HG02678 (cell line): ENCODE results near the gene KLHL33.
A peak's percentile ranks its signal among the peaks of the same experiment; 100 is the strongest.

Experiments
- ATAC-seq: cut with Tn5 transposase; IDR thresholded peaks from one replicate; pipeline ENCODE4 v1.9.1; 2021; ENCODE audit warnings: mild to moderate bottlenecking, moderate library complexity; ENCODE audit not compliant: unreplicated experiment

The KLHL33 gene

GRCh38 chr14:20435582-20436362 lies at the start of gene KLHL33:
KLHL33 (minus strand) TSS chr14:20436166; CDS start chr14:20435811, 355 bp downstream.
- ATAC-seq = no peak

GRCh38 chr14:20482382-20482781 lies 46.4 kb upstream of the KLHL33 start:
- no peak for ATAC-seq

- ATAC-seq = no peak
Measured at GRCh38 chr14:20478894-20479293, 42.9 kb upstream of the KLHL33 start.

GRCh38 chr14:20477211-20477876 lies 41.4 kb upstream of the KLHL33 start:
- no peak for ATAC-seq

- no peak for ATAC-seq
Measured at GRCh38 chr14:20476776-20477175, 40.8 kb upstream of the KLHL33 start.

- ATAC-seq = no peak
Measured at GRCh38 chr14:20472536-20473169, 36.7 kb upstream of the KLHL33 start.

- ATAC-seq = no peak
Measured at GRCh38 chr14:20470603-20470901, 34.6 kb upstream of the KLHL33 start.

GRCh38 chr14:20469890-20470602 lies 34.1 kb upstream of the KLHL33 start:
- ATAC-seq = peak; percentile 35

- ATAC-seq = peak; percentile 96
Measured at GRCh38 chr14:20469242-20469889, 33.4 kb upstream of the KLHL33 start, which contains the start of gene PNP. PNP (plus strand) TSS chr14:20469406; CDS start chr14:20469525, 119 bp downstream.

- ATAC-seq = no peak
Measured at GRCh38 chr14:20468764-20469241, 32.8 kb upstream of the KLHL33 start.

- peak; percentile 92 for ATAC-seq
Measured at GRCh38 chr14:20461225-20462141, 25.5 kb upstream of the KLHL33 start, which contains the start of gene PIP4P1. PIP4P1 (minus strand) TSS chr14:20461434; CDS start chr14:20461325, 109 bp downstream.

- ATAC-seq = peak; percentile 11
Measured at GRCh38 chr14:20460458-20461224, 24.7 kb upstream of the KLHL33 start.

- ATAC-seq = no peak
Measured at GRCh38 chr14:20458031-20458789, 22.2 kb upstream of the KLHL33 start.

- ATAC-seq = no peak
Measured at GRCh38 chr14:20456971-20457370, 21.0 kb upstream of the KLHL33 start.

GRCh38 chr14:20455355-20456300 lies 19.7 kb upstream of the KLHL33 start:
- peak; percentile 52 for ATAC-seq

GRCh38 chr14:20454516-20455354 lies 18.8 kb upstream of the KLHL33 start, which contains the start of the genes APEX1 and OSGEP:
APEX1 (plus strand) TSS chr14:20455226; CDS start chr14:20455646, 420 bp downstream.
OSGEP (minus strand) TSS chr14:20454812; CDS start chr14:20454683, 129 bp downstream.
- peak; percentile 89 for ATAC-seq
